GM12878 (cell line): ENCODE data around the gene OR5D16. TPM values are rescaled to one million over a fixed set of nuclear protein-coding genes. Genes with fewer than 3 reads are reported as not detected.
"Not testable (repeated sequence)": the region's sequence is repeated elsewhere in the genome, so short reads cannot be mapped to it uniquely, and the experiment has no call there.

Experiments used
- ATAC-seq: fragments of 200-7000 bp; cut with Tn5 transposase; 3 replicates; pipeline ENCODE4 v1.9.1; 2020; ENCODE audit warnings: mild to moderate bottlenecking, moderate library complexity
- BruUV-seq: library from RNA; stranded (reverse); fragments of 400-500 nt; replicated peaks from 2 replicates; lab custom pipeline; 2021; lab: Mats Ljungman, UMichigan
- CTCF ChIA-PET: fragments of 300-600 bp; sonication (Branson Sonifier 250); formaldehyde crosslinking; extraction: SDS; loops from one replicate; lab custom pipeline; 2021; ENCODE audit warnings: inconsistent platforms; lab: Yijun Ruan, JAX
- POLR2A ChIA-PET: fragments of 350-600 bp; formaldehyde crosslinking; extraction: SDS; loops from one replicate; lab custom pipeline; 2021; ENCODE audit warnings: inconsistent platforms; lab: Charles Lee
- RAD21 ChIA-PET: fragments of 300-600 bp; sonication (Branson Sonifier 250); formaldehyde crosslinking; loops from one replicate; lab custom pipeline; 2023; ENCODE audit warnings: antibody characterized with exemption; ENCODE audit not compliant: unreplicated experiment; lab: Charles Lee
- SMC1A ChIA-PET: fragments of 300-600 bp; sonication (Branson Sonifier 250); formaldehyde crosslinking; loops from one replicate; lab custom pipeline; 2023; ENCODE audit not compliant: unreplicated experiment, uncharacterized antibody; lab: Charles Lee
- DNase-seq: peaks from one replicate; pipeline ENCODE4 v3.0.0-alpha.2; 2011; ENCODE audit warnings: low read depth, low spot score
- FAIRE-seq: peaks from 3 replicates; lab custom pipeline; 2011; peaks lifted over from hg19 to GRCh38; lab: Jason Lieb, UNC
- H2AFZ ChIP-seq: 2 replicates; pipeline ENCODE4 v1.6.0; 2011; ENCODE audit warnings: low read depth, low read length, control low read depth; ENCODE audit not compliant: control insufficient read depth
- H3K27ac ChIP-seq: 2 replicates; pipeline ENCODE4 v1.5.1; 2011; ENCODE audit warnings: control low read depth; ENCODE audit not compliant: control insufficient read depth, insufficient read depth
- H3K27me3 ChIP-seq, 2 experiments: replicated peaks in 1 of 2; 2 replicates each; pipeline versions ENCODE4 v1.6.0 to v1.6.1; 2011; ENCODE audit warnings: low read length in 1 of 2; ENCODE audit not compliant: control insufficient read depth in 2 of 2, insufficient read depth in 2 of 2
- H3K36me3 ChIP-seq, 2 experiments: 2 replicates each; pipeline ENCODE4 v1.5.1; 2011; ENCODE audit warnings: low read length in 1 of 2; ENCODE audit not compliant: control insufficient read depth in 2 of 2, insufficient read depth in 2 of 2
- H3K4me1 ChIP-seq: 2 replicates; pipeline ENCODE4 v1.6.1; 2011; ENCODE audit warnings: mild to moderate bottlenecking, low read length, moderate library complexity, mixed read lengths; ENCODE audit not compliant: control insufficient read depth, insufficient read depth
- H3K4me2 ChIP-seq: 2 replicates; pipeline ENCODE4 v1.6.0; 2011; ENCODE audit warnings: control low read depth; ENCODE audit not compliant: control insufficient read depth, insufficient read depth
- H3K4me3 ChIP-seq: fragments of 200-600 bp; sonication (generic); 2 replicates; pipeline ENCODE4 v1.5.1; 2016
- H3K79me2 ChIP-seq: 2 replicates; pipeline ENCODE4 v1.6.0; 2011; ENCODE audit warnings: low read length; ENCODE audit not compliant: control insufficient read depth, insufficient read depth
- H3K9ac ChIP-seq: 2 replicates; pipeline ENCODE4 v1.8.0; 2011; ENCODE audit warnings: low read length, control low read depth, mixed read lengths; ENCODE audit not compliant: control insufficient read depth, insufficient read depth
- H3K9me3 ChIP-seq: replicated peaks from 3 replicates; pipeline ENCODE4 v1.5.1; 2011; ENCODE audit warnings: mild to moderate bottlenecking, low read length; ENCODE audit not compliant: control insufficient read depth, insufficient read depth
- H4K20me1 ChIP-seq: 2 replicates; pipeline ENCODE4 v1.6.0; 2011; ENCODE audit not compliant: control insufficient read depth, insufficient read depth
- WGBS: methylation state at CpG from one replicate; pipeline ENCODE4 v1.1.6; 2016; ENCODE audit warnings: low lambda C conversion rate; ENCODE audit not compliant: insufficient replicate concordance, insufficient coverage; ENCODE audit errors: missing lambda C conversion rate; 5-methylcytosine and 5-hydroxymethylcytosine counted together
- in situ Hi-C: fragments of 300-500 bp; cut with MboI; formaldehyde crosslinking; loops from 9 replicates; pipeline ENCODE4 v1.14.3; 2018; ENCODE audit warnings: mixed read lengths
- intact Hi-C: fragments of 100-400 bp; cut with micrococcal nuclease; formaldehyde crosslinking; loops from one replicate; pipeline ENCODE4 v1.14.2; 2022; ENCODE audit not compliant: unreplicated experiment
- polyA plus RNA-seq, 11 experiments: library from polyadenylated mRNA; depleted of rRNA in 4 of 11; unstranded in 6 of 11; stranded (reverse) in 5 of 11; fragments of >200 nt; fragmentation: Nextera tagmentation in 4 of 11; fragmentation: Illumina TruSeq in 1 of 11; extraction: Ambion mirVana in 4 of 11; extraction: Trizol in 1 of 11; gene quantifications; 1 replicate in 1 of 11; 2 replicates in 10 of 11; pipeline versions ENCODE4 v1.2.1 to v1.2.3, GENCODE V29; 2011 to 2016; ENCODE audit warnings: inconsistent platforms in 2 of 11, missing spikeins in 2 of 11, low read depth in 1 of 11
- total RNA-seq, 4 experiments: library from RNA; depleted of rRNA in 3 of 4; stranded (reverse); fragments of >200 nt in 3 of 4; fragmentation: Illumina TruSeq in 1 of 4; extraction: Trizol in 1 of 4; gene quantifications; 2 replicates each; pipeline versions ENCODE4 v1.2.1 to v1.2.3, GENCODE V29; 2013 to 2021

Gene OR5D16
- total and polyA plus RNA-seq, 10 of the 15 experiments (the other 5 are each of a cell fraction or from before 2014, with no cell fraction given): not detected

GRCh38 chr11:55873146-55873545 lies 34.6 kb downstream of the OR5D16 start:
- H3K9ac ChIP-seq, H2AFZ ChIP-seq, H3K27ac ChIP-seq, POLR2A ChIA-PET, ATAC-seq, DNase-seq, H3K4me3 ChIP-seq, H3K9me3 ChIP-seq, intact Hi-C loops, H3K79me2 ChIP-seq, BruUV-seq, H3K27me3 ChIP-seq, H3K4me2 ChIP-seq, CTCF ChIA-PET, H3K36me3 ChIP-seq, H4K20me1 ChIP-seq, in situ Hi-C loops, SMC1A ChIA-PET, FAIRE-seq, H3K4me1 ChIP-seq, RAD21 ChIA-PET: not testable (repeated sequence)
- WGBS: 85% methylated on average over 23 of the region's 34 CpGs

DNA sequence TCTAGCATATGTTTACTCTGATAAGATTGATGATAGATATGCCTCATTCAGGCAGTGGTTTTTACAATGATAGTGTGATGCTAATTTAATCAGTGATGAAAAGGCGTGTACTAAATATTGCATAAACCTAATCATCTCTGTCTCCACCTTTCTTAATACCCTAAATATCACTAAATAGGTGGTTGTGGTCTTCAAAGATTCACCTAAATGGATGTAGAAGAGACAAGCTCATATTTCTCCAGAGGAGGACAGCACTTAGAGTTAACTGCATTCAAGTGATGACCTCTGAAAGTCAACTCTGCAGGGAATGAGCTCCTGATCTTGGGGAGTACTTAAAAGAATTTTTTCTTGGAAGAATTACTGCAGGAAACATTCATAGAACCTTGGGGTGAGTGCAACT lies 44.4 kb downstream of the OR5D16 start, which contains the start of gene TRIM51:
Gene TRIM51 (plus strand): TSS at position 301 of the 400 bp plus-strand sequence. CDS start 2,132 bp downstream, outside the sequence.
- FAIRE-seq, H3K27me3 ChIP-seq, H3K4me3 ChIP-seq, H3K4me2 ChIP-seq, RAD21 ChIA-PET, H3K9me3 ChIP-seq, CTCF ChIA-PET, ATAC-seq, H3K27ac ChIP-seq, H4K20me1 ChIP-seq, H3K36me3 ChIP-seq, POLR2A ChIA-PET, H2AFZ ChIP-seq, BruUV-seq, H3K9ac ChIP-seq, intact Hi-C loops, in situ Hi-C loops, H3K4me1 ChIP-seq, DNase-seq, SMC1A ChIA-PET, H3K79me2 ChIP-seq: not testable (repeated sequence)
- 0% methylated on average over 1 of the region's 1 CpG for WGBS

DNA sequence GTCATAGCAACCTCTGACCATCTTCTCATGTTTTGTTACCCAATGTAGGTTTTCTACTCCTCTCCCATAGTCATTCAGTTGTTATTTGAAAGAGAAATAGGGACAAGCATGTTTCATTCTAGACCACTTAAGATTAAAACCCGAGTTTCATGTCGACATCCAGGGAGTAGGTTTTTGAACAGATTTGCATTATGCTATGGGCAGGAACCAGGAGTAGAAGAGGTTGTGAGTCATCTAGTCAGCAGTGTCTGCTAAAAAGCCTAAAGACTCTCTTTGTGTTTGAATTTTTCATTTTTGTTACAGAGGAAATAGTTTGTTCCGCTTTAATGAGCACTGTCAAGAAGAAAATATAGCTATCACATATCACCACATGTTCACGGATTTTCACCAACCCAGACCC lies 46.4 kb downstream of the OR5D16 start:
- H3K9ac ChIP-seq, POLR2A ChIA-PET, H3K79me2 ChIP-seq, H3K27ac ChIP-seq, in situ Hi-C loops, intact Hi-C loops, H3K27me3 ChIP-seq, DNase-seq, FAIRE-seq, RAD21 ChIA-PET, H2AFZ ChIP-seq, H4K20me1 ChIP-seq, SMC1A ChIA-PET, H3K4me2 ChIP-seq, H3K4me1 ChIP-seq, H3K9me3 ChIP-seq, CTCF ChIA-PET, H3K36me3 ChIP-seq, H3K4me3 ChIP-seq, BruUV-seq, ATAC-seq: not testable (repeated sequence)
- 23% methylated on average over 4 of the region's 4 CpGs for WGBS

GRCh38 chr11:55885481-55885880 lies 46.9 kb downstream of the OR5D16 start:
- FAIRE-seq, CTCF ChIA-PET, SMC1A ChIA-PET, H3K9ac ChIP-seq, in situ Hi-C loops, BruUV-seq, DNase-seq, RAD21 ChIA-PET, H3K79me2 ChIP-seq, intact Hi-C loops, H3K27me3 ChIP-seq, H3K4me3 ChIP-seq, H3K4me2 ChIP-seq, H3K27ac ChIP-seq, H3K9me3 ChIP-seq, POLR2A ChIA-PET, H3K36me3 ChIP-seq, H4K20me1 ChIP-seq, H3K4me1 ChIP-seq, H2AFZ ChIP-seq, ATAC-seq: not testable (repeated sequence)
- 48% methylated on average over 9 of the region's 9 CpGs for WGBS
